Neural cell (in vitro differentiated cells): Measurements from ENCODE around the gene PRIM1.

ENCODE experiments used
- CTCF ChIP-seq: fragments of 450-650 bp; IDR thresholded peaks from 2 replicates; pipeline ENCODE4 v1.5.1; 2014; ENCODE audit warnings: antibody characterized with exemption, mild to moderate bottlenecking, moderate library complexity; ENCODE audit not compliant: poor library complexity, severe bottlenecking
- EZH2 ChIP-seq: fragments of 200-600, 300-800 bp; shearing (Covaris generic), sonication (generic); IDR thresholded peaks from 2 replicates; pipeline ENCODE4 v1.6.1; 2014; ENCODE audit warnings: antibody characterized with exemption, low read length, borderline replicate concordance, mild to moderate bottlenecking; ENCODE audit not compliant: insufficient read depth, poor library complexity, severe bottlenecking
- TAF1 ChIP-seq: IDR thresholded peaks from 2 replicates; pipeline ENCODE4 v1.6.1; 2012; ENCODE audit warnings: low read depth

GRCh38 chr12:56769868-56770267 lies 17.7 kb upstream of the PRIM1 start:
- no peak for TF ChIP-seq CTCF
- no peak for TF ChIP-seq TAF1
- no peak for TF ChIP-seq EZH2
